Measurements from ENCODE around the gene ADGRL1. TPM values are rescaled to one million over a fixed set of nuclear protein-coding genes. Genes with fewer than 3 reads are reported as not detected.

The ADGRL1 gene
- total RNA-seq, 1 experiment from 2014 or later, result 9.7 TPM

DNA sequence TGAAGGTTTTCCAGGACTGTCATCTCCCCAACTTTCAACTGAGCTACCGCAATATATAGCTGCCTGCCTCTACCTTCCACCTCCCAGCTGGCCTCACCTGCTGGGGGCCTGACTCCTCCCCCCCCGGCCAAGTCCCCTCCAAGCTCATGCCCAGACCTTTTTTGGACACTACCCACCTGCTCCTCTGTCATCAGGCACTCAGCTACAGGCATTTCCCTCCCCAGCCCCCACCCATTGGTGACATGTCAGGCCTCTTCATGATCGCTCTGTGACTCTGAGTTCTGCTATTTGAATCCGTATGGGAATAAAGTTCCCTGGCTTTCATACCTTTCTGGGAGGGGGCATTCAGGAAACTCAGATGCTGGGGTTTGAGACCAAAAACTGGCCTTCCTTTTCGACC lies 90.2 kb downstream of the ADGRL1 start:
- no peaks in the 10 kb centered on the region for H3K9me3 ChIP-seq
- H3K27me3 ChIP-seq, result no peaks in the 10 kb centered on the region
- no peak for DNase-seq
- no peak overlapping the region; the same call in 1 of the 2 replicates for H3K4me3 ChIP-seq
- H3K36me3 ChIP-seq, result peaks cover 6% of the 10 kb centered on the region

DNA sequence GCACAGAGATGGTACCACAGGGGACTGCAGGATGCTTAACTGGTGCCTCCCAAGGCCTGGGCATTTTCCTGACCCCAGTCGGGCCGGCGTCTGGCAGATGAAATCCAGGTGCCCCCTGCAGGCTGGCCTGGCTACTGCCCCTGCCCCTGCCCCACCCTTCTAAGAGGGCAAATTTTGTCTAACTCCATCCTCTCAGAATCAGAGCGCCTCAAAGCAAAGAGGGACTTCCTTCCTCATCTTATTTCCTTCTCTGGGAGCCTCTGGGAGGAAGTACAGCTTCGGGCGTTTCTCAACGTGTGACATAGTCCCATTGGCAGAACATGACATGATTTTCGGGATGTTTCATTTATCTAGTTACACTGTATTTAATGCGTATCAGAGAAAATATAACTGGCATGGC lies 91.1 kb downstream of the ADGRL1 start:
- Histone ChIP-seq H3K36me3 (peaks cover 4% of the 10 kb centered on the region), H3K27me3 (no peaks in the 10 kb centered on the region)
- peak; percentile 49 for DNase-seq

GRCh38 chr19:14114439-14114838 lies 91.5 kb downstream of the ADGRL1 start:
- H3K4me3 ChIP-seq, result no peak overlapping the region
- no peaks in the 10 kb centered on the region for H3K27me3 ChIP-seq
- H3K36me3 ChIP-seq, result peaks cover under 1% of the 10 kb centered on the region
- no peaks in the 10 kb centered on the region for H3K9me3 ChIP-seq
- DNase-seq, result no peak

More for the DNA sequence above, 91.1 kb downstream of the ADGRL1 start:
- Histone ChIP-seq H3K4me3 (no peak overlapping the region), H3K9me3 (no peaks in the 10 kb centered on the region)

DNA sequence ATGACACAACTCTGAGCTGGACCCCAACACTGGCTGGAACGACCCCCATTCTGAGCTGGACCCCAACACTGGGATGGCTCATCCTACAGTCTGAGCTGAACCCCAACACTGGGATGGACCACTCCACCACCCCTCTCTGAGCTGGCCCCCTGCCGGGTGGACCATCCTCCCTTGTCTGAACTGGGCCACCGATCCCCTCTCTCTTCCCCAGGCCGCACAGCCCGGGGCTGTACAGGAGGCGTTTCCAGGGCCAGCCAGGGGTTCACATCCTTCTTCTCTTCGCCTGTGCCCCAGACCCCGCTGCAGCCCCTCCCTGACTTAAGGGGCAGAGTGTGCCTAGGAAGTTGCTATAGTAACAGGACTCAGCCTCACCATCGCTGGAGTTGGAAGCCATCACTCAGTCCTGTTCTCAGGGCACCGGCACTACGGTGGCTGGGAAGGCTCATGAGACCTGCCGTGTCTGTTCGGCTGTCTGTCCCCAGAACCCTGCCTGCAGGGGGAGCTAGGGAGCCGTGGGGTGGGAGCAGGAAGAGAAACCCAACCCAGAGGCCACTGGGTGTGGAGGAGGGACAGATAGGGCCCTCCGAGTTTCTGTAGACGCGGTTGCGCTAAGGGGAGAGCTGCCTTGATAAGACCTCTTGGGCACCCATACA lies 92.1 kb downstream of the ADGRL1 start:
- DNase-seq, result peak; percentile 29
- no peak overlapping the region for H3K4me3 ChIP-seq
- no peaks in the 10 kb centered on the region for H3K27me3 ChIP-seq
- H3K36me3 ChIP-seq, result no peaks in the 10 kb centered on the region; the same call in none of the 2 replicates
- H3K9me3 ChIP-seq, result no peaks in the 10 kb centered on the region

- peaks cover 5% of the 10 kb centered on the region for H3K36me3 ChIP-seq
- no peaks in the 10 kb centered on the region for H3K27me3 ChIP-seq
- no peak overlapping the region for H3K4me3 ChIP-seq
- DNase-seq, result no peak
- no peaks in the 10 kb centered on the region for H3K9me3 ChIP-seq
Measured at GRCh38 chr19:14112809-14113385, 93.1 kb downstream of the ADGRL1 start.

DNA sequence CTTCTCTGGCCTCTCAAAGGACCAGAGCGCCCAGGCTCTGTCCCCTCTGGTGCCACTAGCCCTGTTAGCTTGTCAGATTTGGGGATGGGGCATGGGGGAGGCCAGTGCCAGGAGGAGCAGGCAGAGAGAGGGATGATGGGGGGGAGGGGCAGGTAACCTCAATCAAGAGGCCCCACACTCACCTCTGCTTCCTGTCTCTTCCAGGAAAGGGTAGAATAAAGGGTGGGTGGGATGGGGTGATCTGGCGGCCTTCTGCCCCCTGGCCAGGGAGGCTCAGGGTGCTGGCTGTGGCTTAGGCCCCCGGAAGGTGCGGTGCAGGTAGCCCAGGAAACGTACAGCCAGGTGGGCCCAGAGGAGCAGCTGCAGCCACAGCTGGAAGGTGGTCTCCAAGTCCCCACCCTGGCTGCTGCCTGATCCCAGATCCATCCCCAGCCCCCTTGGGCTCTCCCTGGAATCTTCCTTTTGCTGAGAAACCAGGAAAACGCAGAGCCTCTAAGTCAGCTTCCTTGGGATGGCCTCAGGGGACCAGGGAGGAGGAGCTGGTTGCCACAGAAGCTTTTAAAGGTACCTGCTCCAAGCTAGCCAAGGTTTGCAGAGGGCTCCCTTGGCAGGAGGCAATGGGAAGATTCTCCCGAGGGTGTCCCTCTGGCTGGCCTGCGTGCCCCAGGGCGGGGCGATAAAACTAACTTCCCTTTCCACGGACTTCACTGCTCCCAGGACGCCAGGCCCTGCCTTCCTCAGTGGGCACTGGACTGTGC lies 93.7 kb downstream of the ADGRL1 start:
- peaks cover 12% of the 10 kb centered on the region for H3K36me3 ChIP-seq
- no peaks in the 10 kb centered on the region for H3K27me3 ChIP-seq
- no peak for DNase-seq
- no peak overlapping the region for H3K4me3 ChIP-seq
- no peaks in the 10 kb centered on the region for H3K9me3 ChIP-seq

DNA sequence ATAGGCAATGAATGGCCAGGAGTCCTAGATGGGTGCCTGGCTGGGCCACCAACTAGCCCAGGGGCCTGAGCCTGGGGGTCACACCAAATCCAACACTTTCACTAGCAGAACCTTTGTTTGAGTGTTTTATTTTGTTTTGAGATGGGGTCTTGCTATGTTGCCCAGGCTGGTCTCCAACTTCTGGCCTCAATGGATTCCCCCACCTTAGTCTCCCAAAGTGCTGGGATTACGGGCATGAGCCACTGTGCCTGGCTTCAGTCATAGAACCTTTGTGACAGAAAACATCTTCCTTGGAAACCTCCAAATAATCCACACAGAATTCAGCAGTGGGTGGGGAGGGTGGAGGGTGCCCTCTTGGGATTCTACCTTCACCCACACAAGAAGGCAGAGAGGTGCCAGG lies 94.5 kb downstream of the ADGRL1 start:
- Histone ChIP-seq H3K4me3 (no peak overlapping the region), H3K36me3 (peaks cover 16% of the 10 kb centered on the region), H3K9me3 (no peaks in the 10 kb centered on the region), H3K27me3 (no peaks in the 10 kb centered on the region)
- DNase-seq, result no peak

GRCh38 chr19:14110650-14111049 lies 95.3 kb downstream of the ADGRL1 start:
- no peaks in the 10 kb centered on the region for H3K27me3 ChIP-seq
- DNase-seq, result no peak
- H3K9me3 ChIP-seq, result no peaks in the 10 kb centered on the region
- no peak overlapping the region for H3K4me3 ChIP-seq
- H3K36me3 ChIP-seq, result peaks cover 22% of the 10 kb centered on the region

GRCh38 chr19:14107581-14108461 lies 98.1 kb downstream of the ADGRL1 start:
- Histone ChIP-seq H3K9me3 (no peaks in the 10 kb centered on the region), H3K36me3 (peaks cover 32% of the 10 kb centered on the region), H3K27me3 (no peaks in the 10 kb centered on the region), H3K4me3 (no peak overlapping the region)
- DNase-seq, result peak; percentile 58

DNA sequence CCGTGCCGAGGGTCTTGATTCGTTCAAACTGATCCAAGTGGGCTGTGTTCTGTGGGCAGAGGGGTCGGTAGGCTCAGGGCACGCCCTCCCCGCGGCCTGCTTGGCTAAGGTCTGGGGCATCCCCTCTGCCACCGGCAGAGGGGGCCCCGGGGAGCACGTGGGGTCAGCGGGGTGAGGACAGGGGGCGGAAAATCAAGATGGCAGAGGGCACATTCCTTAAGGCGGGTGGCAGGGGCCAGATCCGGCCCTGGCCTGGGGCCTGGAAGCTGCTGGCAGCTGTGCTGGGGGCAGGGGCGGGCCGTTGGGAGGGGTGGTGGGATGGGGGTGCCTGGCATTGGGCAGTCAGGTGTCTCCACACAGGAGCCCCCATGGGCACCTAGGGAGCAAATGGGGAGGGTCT lies 99.1 kb downstream of the ADGRL1 start:
- no peak for DNase-seq
- peaks cover 40% of the 10 kb centered on the region for H3K36me3 ChIP-seq
- H3K27me3 ChIP-seq, result no peaks in the 10 kb centered on the region
- H3K4me3 ChIP-seq, result no peak overlapping the region
- no peaks in the 10 kb centered on the region for H3K9me3 ChIP-seq

DNA sequence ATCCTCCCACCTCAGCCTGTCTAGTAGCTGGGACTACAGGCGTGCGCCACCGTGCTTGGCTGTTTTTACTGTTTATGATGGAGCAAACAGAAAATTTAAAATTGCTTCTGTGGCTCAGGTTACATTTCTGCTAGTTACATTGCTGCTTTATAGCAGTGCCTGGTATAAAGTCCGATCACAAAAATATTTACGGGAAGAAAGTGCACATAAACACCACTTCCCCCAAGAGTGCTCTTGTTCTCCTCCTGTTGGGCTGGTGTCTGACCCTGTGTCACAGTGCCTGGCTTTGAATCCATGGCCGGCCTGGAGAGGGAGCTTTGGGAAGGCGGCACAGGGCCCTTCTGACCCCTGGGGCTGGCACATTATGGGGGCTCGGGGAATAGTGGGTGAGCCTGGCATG lies 100.3 kb downstream of the ADGRL1 start:
- no peak overlapping the region for H3K4me3 ChIP-seq
- no peak for DNase-seq
- no peaks in the 10 kb centered on the region for H3K27me3 ChIP-seq
- peaks cover 52% of the 10 kb centered on the region for H3K36me3 ChIP-seq
- no peaks in the 10 kb centered on the region for H3K9me3 ChIP-seq

- DNase-seq, result no peak
- H3K4me3 ChIP-seq, result no peak overlapping the region
- H3K9me3 ChIP-seq, result no peaks in the 10 kb centered on the region
- no peaks in the 10 kb centered on the region for H3K27me3 ChIP-seq
- peaks cover 55% of the 10 kb centered on the region for H3K36me3 ChIP-seq
Measured at GRCh38 chr19:14103310-14103709, 102.7 kb downstream of the ADGRL1 start.

- peaks cover 50% of the 10 kb centered on the region for H3K36me3 ChIP-seq
- no peak for DNase-seq
Measured at GRCh38 chr19:14102756-14103155, 103.2 kb downstream of the ADGRL1 start.

GRCh38 chr19:14102102-14102696 lies 103.8 kb downstream of the ADGRL1 start:
- H3K9me3 ChIP-seq, result no peaks in the 10 kb centered on the region
- H3K36me3 ChIP-seq, result peaks cover 46% of the 10 kb centered on the region
- no peak for DNase-seq

More at GRCh38 chr19:14102756-14103155, 103.2 kb downstream of the ADGRL1 start:
- Histone ChIP-seq H3K27me3 (no peaks in the 10 kb centered on the region), H3K9me3 (no peaks in the 10 kb centered on the region), H3K4me3 (no peak overlapping the region)

GRCh38 chr19:14101003-14101545 lies 104.9 kb downstream of the ADGRL1 start:
- H3K4me3 ChIP-seq, result no peak overlapping the region
- DNase-seq, result no peak
- H3K36me3 ChIP-seq, result peaks cover 47% of the 10 kb centered on the region
- no peaks in the 10 kb centered on the region for H3K9me3 ChIP-seq
- H3K27me3 ChIP-seq, result no peaks in the 10 kb centered on the region

More at GRCh38 chr19:14102102-14102696, 103.8 kb downstream of the ADGRL1 start:
- Histone ChIP-seq H3K4me3 (no peak overlapping the region), H3K27me3 (no peaks in the 10 kb centered on the region)

Data from MG63 (cell line).